Measurements from ENCODE around the gene NEU2. TPM values are rescaled to one million over a fixed set of nuclear protein-coding genes. Genes with fewer than 3 reads are reported as not detected.
A peak's percentile ranks its signal among the peaks of the same experiment; 100 is the strongest.
"Not testable (repeated sequence)": the region's sequence is repeated elsewhere in the genome, so short reads cannot be mapped to it uniquely, and the experiment has no call there.

Gene NEU2
- total RNA-seq, 1 donor from 2014 or later, result not detected

DNA sequence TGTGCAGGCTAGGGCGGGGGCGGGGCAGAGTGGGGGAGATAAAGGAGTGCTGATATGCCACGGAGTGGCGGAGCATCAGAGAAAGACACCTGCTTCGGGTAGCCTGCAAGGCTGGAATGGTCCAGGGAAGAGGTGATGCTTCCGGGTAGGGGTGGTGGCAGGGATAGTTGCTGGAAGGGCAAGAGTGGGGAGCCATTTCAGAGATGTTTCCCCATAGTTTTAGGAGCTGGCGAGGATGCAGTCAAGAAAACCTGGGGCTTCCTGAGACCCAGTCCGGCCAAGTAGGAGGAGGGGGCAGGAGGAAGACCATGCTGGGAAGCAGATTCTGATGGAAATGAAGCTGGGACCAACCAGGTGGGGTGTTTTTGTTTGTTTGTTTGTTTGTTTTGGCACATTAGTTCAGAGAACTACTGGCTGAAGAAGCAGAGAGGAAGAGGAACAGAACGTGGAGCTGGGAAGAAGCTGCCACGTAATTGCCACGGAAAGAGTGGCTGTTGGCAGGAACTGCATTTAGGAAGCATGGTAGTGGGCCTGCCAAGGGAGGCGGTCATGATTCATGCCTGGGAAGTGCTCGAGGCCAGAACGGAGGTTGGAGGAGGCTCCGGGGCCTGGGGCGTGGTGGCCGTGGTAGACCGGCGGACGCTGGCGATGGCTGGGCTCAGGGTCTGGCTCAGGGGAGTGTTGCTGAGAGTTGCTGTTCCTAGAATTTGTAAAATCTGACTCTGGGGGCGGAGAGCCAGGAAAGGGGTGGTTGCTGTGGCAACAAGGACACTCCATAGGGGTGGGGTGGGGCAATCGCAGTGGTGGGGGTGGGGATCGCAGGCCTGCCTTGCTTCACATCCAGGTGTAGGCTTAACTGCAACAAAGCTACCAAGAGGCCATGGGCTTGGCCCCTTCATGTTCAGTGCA, 19.0 kb downstream of the NEU2 start:
- H3K4me1 Mint-ChIP-seq (ENCODE audit: unreplicated experiment), result peaks cover 19% of the 10 kb centered on the region
- no peaks in the 10 kb centered on the region for H3K36me3 Mint-ChIP-seq (ENCODE audit: unreplicated experiment)
- no peak for DNase-seq (ENCODE audit: extremely low spot score, unreplicated experiment)
- no peak overlapping the region for H3K4me3 Mint-ChIP-seq (ENCODE audit: unreplicated experiment)
- TF ChIP-seq, protein P1, sequence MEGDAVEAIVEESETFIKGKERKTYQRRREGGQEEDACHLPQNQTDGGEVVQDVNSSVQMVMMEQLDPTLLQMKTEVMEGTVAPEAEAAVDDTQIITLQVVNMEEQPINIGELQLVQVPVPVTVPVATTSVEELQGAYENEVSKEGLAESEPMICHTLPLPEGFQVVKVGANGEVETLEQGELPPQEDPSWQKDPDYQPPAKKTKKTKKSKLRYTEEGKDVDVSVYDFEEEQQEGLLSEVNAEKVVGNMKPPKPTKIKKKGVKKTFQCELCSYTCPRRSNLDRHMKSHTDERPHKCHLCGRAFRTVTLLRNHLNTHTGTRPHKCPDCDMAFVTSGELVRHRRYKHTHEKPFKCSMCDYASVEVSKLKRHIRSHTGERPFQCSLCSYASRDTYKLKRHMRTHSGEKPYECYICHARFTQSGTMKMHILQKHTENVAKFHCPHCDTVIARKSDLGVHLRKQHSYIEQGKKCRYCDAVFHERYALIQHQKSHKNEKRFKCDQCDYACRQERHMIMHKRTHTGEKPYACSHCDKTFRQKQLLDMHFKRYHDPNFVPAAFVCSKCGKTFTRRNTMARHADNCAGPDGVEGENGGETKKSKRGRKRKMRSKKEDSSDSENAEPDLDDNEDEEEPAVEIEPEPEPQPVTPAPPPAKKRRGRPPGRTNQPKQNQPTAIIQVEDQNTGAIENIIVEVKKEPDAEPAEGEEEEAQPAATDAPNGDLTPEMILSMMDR (IDR thresholded peaks at IDR 0.05), result no peak
- peaks cover 51% of the 10 kb centered on the region for H3K27me3 Mint-ChIP-seq (ENCODE audit: unreplicated experiment)
- H3K9me3 Mint-ChIP-seq (ENCODE audit: unreplicated experiment), result no peaks in the 10 kb centered on the region
- no peak overlapping the region for H3K27ac Mint-ChIP-seq (ENCODE audit: unreplicated experiment)

- Mint-ChIP-seq H3K4me1 (ENCODE audit: unreplicated experiment) (peaks cover 19% of the 10 kb centered on the region), H3K27me3 (ENCODE audit: unreplicated experiment) (peaks cover 49% of the 10 kb centered on the region)
- not testable (repeated sequence) for DNase-seq (ENCODE audit: extremely low spot score, unreplicated experiment); H3K9me3 Mint-ChIP-seq (ENCODE audit: unreplicated experiment); H3K27ac Mint-ChIP-seq (ENCODE audit: unreplicated experiment); H3K4me3 Mint-ChIP-seq (ENCODE audit: unreplicated experiment); H3K36me3 Mint-ChIP-seq (ENCODE audit: unreplicated experiment)
These were observed 20.0 kb downstream of the NEU2 start for GRCh38 chr2:233052517-233052916.

DNA sequence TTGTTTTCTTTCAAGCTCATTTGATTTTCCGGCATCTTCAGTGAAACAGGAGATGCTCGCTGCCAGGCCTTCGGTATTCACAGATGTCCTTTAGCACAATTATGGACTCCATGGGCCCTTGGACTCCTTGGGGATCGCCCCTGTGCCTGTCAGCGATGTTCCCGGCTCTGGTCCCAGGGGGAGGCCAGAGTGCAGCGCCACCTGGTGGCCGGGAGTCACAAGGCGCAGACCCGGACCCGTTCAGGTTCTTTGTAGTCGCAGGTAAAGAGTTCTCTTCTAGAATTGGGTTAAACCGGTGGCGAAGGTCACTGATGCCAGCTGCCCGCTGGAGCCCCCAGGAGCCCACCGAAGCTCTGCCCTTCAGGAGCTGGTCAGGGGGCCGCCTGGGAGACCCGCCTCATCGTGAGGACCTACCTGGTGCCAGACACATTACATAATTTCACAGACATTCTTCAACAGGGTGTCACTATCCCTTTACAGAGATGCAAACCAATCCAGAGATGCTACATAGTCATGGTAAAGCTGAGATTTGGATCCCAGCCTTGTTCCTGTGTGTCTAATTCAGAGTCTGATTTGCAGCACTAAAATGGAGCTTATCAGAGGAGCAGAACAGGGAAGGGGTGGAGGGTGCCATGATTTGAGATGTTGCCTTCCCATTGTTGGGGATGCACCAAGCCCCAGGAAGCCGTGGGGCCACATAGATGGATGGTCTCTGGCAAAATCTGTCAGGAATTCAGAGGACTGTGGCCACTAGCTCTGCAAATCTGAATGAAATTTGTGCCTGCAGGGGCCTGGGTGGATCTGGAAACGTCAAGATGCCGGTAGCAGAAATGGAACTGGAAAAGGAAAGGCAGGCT, 21.7 kb downstream of the NEU2 start:
- TF ChIP-seq, protein P1 (IDR thresholded peaks at IDR 0.05), result peak; percentile 90
- Mint-ChIP-seq H3K4me1 (ENCODE audit: unreplicated experiment) (peaks cover 16% of the 10 kb centered on the region), H3K4me3 (ENCODE audit: unreplicated experiment) (no peak overlapping the region), H3K9me3 (ENCODE audit: unreplicated experiment) (no peaks in the 10 kb centered on the region), H3K27ac (ENCODE audit: unreplicated experiment) (no peak overlapping the region), H3K36me3 (ENCODE audit: unreplicated experiment) (no peaks in the 10 kb centered on the region), H3K27me3 (ENCODE audit: unreplicated experiment) (peaks cover 38% of the 10 kb centered on the region)
- DNase-seq (ENCODE audit: extremely low spot score, unreplicated experiment), result no peak

DNA sequence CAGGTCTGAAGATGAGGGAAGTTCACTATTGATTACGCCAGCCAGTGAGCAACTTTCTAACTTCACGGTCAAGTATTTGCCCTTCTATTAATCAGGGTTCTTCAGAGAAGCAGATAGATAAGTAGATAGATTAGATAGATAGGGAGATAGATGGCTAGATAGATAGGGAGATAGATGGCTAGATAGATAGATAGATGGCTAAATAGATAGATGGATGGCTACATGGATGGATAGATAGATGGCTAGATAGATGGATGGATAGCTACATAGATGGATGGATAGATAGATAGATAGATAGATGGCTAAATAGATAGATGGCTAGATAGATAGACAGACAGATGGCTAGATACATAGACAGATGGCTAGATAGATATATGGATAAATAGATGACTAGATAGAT, 22.9 kb downstream of the NEU2 start:
- H3K9me3 Mint-ChIP-seq (ENCODE audit: unreplicated experiment), result no peaks in the 10 kb centered on the region
- TF ChIP-seq, protein P1 (IDR thresholded peaks at IDR 0.05), result no peak
- H3K4me3 Mint-ChIP-seq (ENCODE audit: unreplicated experiment), result no peak overlapping the region
- no peak overlapping the region for H3K27ac Mint-ChIP-seq (ENCODE audit: unreplicated experiment)
- no peaks in the 10 kb centered on the region for H3K36me3 Mint-ChIP-seq (ENCODE audit: unreplicated experiment)
- H3K4me1 Mint-ChIP-seq (ENCODE audit: unreplicated experiment), result peaks cover 15% of the 10 kb centered on the region
- no peak for DNase-seq (ENCODE audit: extremely low spot score, unreplicated experiment)
- H3K27me3 Mint-ChIP-seq (ENCODE audit: unreplicated experiment), result peaks cover 28% of the 10 kb centered on the region

- peaks cover 20% of the 10 kb centered on the region for H3K27me3 Mint-ChIP-seq (ENCODE audit: unreplicated experiment)
- TF ChIP-seq, protein P1 (IDR thresholded peaks at IDR 0.05), result no peak
- no peaks in the 10 kb centered on the region for H3K9me3 Mint-ChIP-seq (ENCODE audit: unreplicated experiment)
- peaks cover 26% of the 10 kb centered on the region for H3K4me1 Mint-ChIP-seq (ENCODE audit: unreplicated experiment)
- no peak overlapping the region for H3K27ac Mint-ChIP-seq (ENCODE audit: unreplicated experiment)
- DNase-seq (ENCODE audit: extremely low spot score, unreplicated experiment), result no peak
- no peak overlapping the region for H3K4me3 Mint-ChIP-seq (ENCODE audit: unreplicated experiment)
- H3K36me3 Mint-ChIP-seq (ENCODE audit: unreplicated experiment), result no peaks in the 10 kb centered on the region
These were observed 24.6 kb downstream of the NEU2 start for GRCh38 chr2:233056961-233057605.

All from osteocyte (in vitro differentiated cells).